HG03039 (cell line): ENCODE results near the gene SREK1IP1.

Source experiments
- ATAC-seq: cut with Tn5 transposase; IDR thresholded peaks from one replicate; pipeline ENCODE4 v1.9.1; 2021; ENCODE audit warnings: mild to moderate bottlenecking, moderate library complexity; ENCODE audit not compliant: unreplicated experiment

SREK1IP1 gene

DNA sequence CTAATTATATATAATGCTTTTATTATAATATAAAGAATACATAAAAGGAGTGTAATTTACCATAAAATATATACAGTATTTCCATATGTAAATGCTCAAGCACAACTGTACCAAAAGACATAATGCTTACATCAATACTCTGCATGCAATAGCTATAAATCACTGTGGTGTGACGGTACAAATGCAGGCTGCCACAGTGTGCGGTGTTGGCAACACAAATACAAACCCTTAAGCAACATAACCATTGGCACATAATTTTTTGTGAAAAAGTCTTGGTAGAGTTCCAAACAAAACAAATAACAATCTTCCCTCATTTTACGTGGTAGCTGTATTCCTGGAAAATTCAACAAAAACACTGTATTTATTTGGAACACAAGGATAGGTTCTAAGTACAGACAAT is 80.1 kb downstream of the SREK1IP1 start:
- no peak for ATAC-seq

DNA sequence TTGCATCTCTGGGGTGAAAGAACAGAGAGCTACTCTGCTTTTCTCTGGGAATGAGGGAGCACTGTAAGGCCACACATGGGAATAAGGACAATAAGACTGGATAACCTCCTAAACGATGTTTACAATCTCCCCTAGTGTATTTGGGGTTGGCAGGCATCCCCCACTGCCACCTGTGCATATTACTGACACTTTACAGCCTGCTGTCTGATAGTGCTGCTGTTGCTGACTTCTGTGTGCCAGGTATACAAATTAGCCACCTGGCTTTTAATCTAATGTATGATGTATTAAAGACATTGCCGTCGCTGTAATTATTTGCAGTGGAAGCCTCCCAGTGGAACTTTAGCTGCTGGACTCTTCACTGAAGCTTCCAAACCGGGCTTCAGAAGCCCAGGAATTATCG is 82.6 kb downstream of the SREK1IP1 start:
- no peak for ATAC-seq

DNA sequence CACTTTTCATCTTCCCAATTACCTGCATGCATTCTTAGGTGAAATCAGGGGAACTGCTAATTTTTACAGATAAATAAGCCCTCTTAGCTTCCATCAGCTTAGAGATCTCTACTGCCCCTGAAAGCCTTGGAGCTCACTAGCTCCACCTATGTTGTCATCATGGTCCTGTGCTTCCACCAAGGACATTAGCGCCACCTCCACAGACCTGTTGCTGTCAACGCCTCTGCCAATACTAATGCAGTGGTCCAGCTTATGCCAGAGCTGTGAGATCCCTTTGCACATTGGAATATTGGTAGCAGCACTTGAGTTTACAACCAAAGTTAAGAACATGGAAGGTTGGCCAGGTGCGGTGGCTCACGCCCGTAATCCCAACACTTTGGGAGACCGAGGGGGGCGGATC is 85.9 kb downstream of the SREK1IP1 start:
- no peak for ATAC-seq

DNA sequence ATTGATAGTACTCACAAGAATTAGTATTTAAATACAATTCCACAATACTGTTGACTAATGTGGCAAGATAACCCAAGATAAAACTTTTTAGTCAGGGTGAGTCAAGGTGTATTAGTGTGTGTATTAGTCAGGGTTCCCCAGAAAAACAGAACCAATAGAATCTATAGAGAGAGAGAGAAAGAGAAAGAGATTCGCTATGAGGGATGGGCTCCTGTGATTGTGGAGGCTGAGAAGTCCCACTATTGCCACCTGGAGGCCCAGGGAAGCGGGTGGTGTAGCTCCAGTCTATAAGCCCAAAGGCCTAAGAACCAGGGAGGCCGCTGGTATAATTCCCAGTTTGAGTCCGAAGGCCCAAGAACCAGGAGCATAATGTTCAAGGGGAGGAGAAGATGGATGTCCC is 88.2 kb downstream of the SREK1IP1 start:
- no peak for ATAC-seq

DNA sequence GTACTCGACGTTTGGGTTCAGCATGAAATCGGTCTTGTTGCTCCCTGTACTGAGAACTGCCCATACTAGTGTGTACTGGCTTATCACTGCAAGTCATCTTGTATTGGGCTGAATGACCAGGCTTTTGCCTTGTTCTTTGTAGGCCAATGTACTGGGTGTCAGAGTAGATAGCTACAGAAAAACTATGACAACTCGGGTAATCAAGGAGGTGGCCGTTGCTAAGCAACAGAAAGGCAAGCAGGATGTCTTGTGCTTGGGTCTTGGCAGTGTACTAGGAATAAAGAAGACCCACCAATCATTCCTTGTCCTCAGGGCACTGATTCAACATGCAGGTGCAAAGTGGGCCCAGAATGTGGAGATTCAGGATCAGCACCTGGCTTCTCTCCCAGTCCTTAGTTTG is 90.1 kb downstream of the SREK1IP1 start:
- no peak for ATAC-seq

DNA sequence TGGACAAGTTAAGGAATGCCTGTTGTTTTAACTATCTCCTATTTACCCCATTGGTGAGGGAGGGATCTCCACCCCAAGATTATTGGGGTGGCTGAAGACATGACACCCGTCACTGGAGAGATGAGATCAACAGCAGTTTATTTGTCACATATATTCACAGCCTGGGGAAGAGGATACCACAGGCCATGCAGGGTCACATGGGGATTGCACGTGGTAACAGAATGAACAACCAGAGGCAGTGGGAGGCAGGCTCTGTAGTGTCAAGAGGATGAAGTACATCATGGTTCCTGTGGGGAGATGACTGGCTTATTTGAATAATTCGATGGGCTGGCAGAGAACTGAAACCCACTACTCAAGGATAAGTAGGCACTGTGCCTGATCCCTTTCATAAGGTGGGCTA is 96.8 kb downstream of the SREK1IP1 start:
- ATAC-seq, result no peak

DNA sequence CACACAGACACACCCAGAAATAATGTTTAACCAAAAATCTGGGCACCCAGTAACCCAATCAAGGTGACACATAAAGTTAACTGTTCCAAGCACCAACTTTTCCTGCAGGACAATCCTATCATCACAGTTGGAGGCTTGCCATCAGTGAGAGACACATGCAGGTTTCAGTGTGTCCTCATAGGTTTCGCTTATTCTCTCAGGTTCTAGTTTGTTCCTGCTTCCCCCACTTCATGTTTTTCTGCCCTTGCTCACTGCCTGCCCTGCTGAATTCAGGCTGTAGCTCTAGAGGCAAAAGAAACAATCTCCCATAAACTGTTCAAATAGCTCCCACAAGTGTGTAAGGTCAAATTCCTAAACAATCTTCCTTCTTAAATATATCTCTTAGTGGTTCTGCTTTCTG is 98.2 kb downstream of the SREK1IP1 start:
- no peak for ATAC-seq
